ENCODE data around the gene AMMECR1L. TPM values are rescaled to one million over a fixed set of nuclear protein-coding genes. Genes with fewer than 3 reads are reported as not detected.
A peak's percentile ranks its signal among the peaks of the same experiment; 100 is the strongest.
"Not testable (repeated sequence)": the region's sequence is repeated elsewhere in the genome, so short reads cannot be mapped to it uniquely, and the experiment has no call there.

AMMECR1L gene
- total and polyA plus RNA-seq, 10 of the 15 experiments (the other 5 are each of a cell fraction or from before 2014, with no cell fraction given): 2.7 to 12.1 (median 8.0) TPM

GRCh38 chr2:127829845-127830246, 55.9 kb downstream of the AMMECR1L start (continued):
- TF ChIP-seq CREB1 (IDR thresholded peaks at IDR 0.05; ENCODE audit: low read depth) (peak; percentile 75), RUNX3 (IDR thresholded peaks at IDR 0.05; ENCODE audit: low read length) (peak; percentile 99), MTA2 (IDR thresholded peaks at IDR 0.05; ENCODE audit: low read depth) (peak; percentile 91), BCL11A (IDR thresholded peaks at IDR 0.05; ENCODE audit: low read depth, low read length) (peak; percentile 79), ASH2L (IDR thresholded peaks at IDR 0.05; ENCODE audit: borderline replicate concordance, low read depth) (peak; percentile 86), BACH1 (IDR thresholded peaks at IDR 0.05; ENCODE audit: borderline replicate concordance) (peak; percentile 60; the same call in 1 of the 2 replicates)

GRCh38 chr2:127826708-127827107, 59.0 kb downstream of the AMMECR1L start:
- H3K4me1 ChIP-seq (ENCODE audit: control insufficient read depth, insufficient read depth, low read length): peaks cover 30% of the 10 kb centered on the region
- in situ Hi-C loops (cut with MboI); SMC1A ChIA-PET (ENCODE audit: uncharacterized antibody, unreplicated experiment); H3K79me2 ChIP-seq (ENCODE audit: control insufficient read depth, insufficient read depth, low read length); FAIRE-seq; RAD21 ChIA-PET (ENCODE audit: unreplicated experiment); H3K36me3 ChIP-seq (ENCODE audit: control insufficient read depth in 2 of 2, insufficient read depth in 2 of 2, low read length in 1 of 2); H3K4me2 ChIP-seq (ENCODE audit: control insufficient read depth, insufficient read depth); ATAC-seq; H3K9ac ChIP-seq (ENCODE audit: control insufficient read depth, insufficient read depth, low read length); H4K20me1 ChIP-seq (ENCODE audit: control insufficient read depth, insufficient read depth); BruUV-seq (replicated peaks); CTCF ChIA-PET; intact Hi-C loops (cut with micrococcal nuclease; ENCODE audit: unreplicated experiment); DNase-seq (ENCODE audit: low read depth, low spot score); H3K27ac ChIP-seq (ENCODE audit: control insufficient read depth, insufficient read depth); H3K27me3 ChIP-seq (replicated peaks in 1 of 2; ENCODE audit: control insufficient read depth in 2 of 2, insufficient read depth in 2 of 2, low read length in 1 of 2); H3K4me3 ChIP-seq; H2AFZ ChIP-seq (ENCODE audit: control insufficient read depth, low read depth, low read length): not testable (repeated sequence)
- POLR2A ChIA-PET: interaction anchor here (1.0 kb wide), 1 partner anchor 18 kb away, joined by 7 read pairs; no protein-coding TSS in a partner anchor
- 91% methylated on average over 2 of the region's 2 CpGs for WGBS (ENCODE audit: insufficient coverage, insufficient replicate concordance, low lambda C conversion rate, missing lambda C conversion rate)
- peaks cover 21% of the 10 kb centered on the region for H3K9me3 ChIP-seq (replicated peaks; ENCODE audit: control insufficient read depth, insufficient read depth, low read length)

- BruUV-seq (replicated peaks): no TSS peak
- RAD21 ChIA-PET (ENCODE audit: unreplicated experiment): no interaction called here
- no peak for FAIRE-seq
- TF ChIP-seq POLR2AphosphoS2 (IDR thresholded peaks at IDR 0.05; ENCODE audit: low read depth, low read length) (no peak), BRCA1 (IDR thresholded peaks at IDR 0.05; ENCODE audit: low read depth, low read length) (no peak), CBFB (IDR thresholded peaks at IDR 0.05; ENCODE audit: low read depth) (no peak), ATF3 (IDR thresholded peaks at IDR 0.05; ENCODE audit: borderline replicate concordance, extremely low read depth, low read depth, low read length) (no peak), ATF7 (IDR thresholded peaks at IDR 0.05; ENCODE audit: low read depth) (no peak), MTA2 (IDR thresholded peaks at IDR 0.05; ENCODE audit: low read depth) (no peak), PML (IDR thresholded peaks at IDR 0.05; ENCODE audit: low read length) (no peak), RCOR1 (conservative IDR thresholded peaks at IDR 0.05; ENCODE audit: low read depth, low read length) (no peak), MYC (IDR thresholded peaks at IDR 0.05; ENCODE audit: insufficient read depth, insufficient read length, insufficient replicate concordance, low read length, severe bottlenecking) (no peak), ASH2L (IDR thresholded peaks at IDR 0.05; ENCODE audit: borderline replicate concordance, low read depth) (no peak), RELB (IDR thresholded peaks at IDR 0.05; ENCODE audit: low read depth) (no peak), ZNF207 (IDR thresholded peaks at IDR 0.05; ENCODE audit: borderline replicate concordance) (no peak)
These were observed 59.7 kb downstream of the AMMECR1L start for GRCh38 chr2:127826047-127826446.

More at GRCh38 chr2:127826047-127826446, 59.7 kb downstream of the AMMECR1L start:
- DNase-seq (ENCODE audit: low read depth, low spot score): no peak
- intact Hi-C loops (cut with micrococcal nuclease; ENCODE audit: unreplicated experiment): no loop called here
- POLR2A ChIA-PET: interaction anchor here (1.2 kb wide), 1 partner anchor 31 kb away, joined by 3 read pairs; no protein-coding TSS in a partner anchor
- ATAC-seq: no peak
- Histone ChIP-seq H3K4me3 (no peak overlapping the region), H3K4me1 (ENCODE audit: control insufficient read depth, insufficient read depth, low read length) (peaks cover 23% of the 10 kb centered on the region), H4K20me1 (ENCODE audit: control insufficient read depth, insufficient read depth) (no peaks in the 10 kb centered on the region), H3K36me3 (ENCODE audit: control insufficient read depth in 2 of 2, insufficient read depth in 2 of 2, low read length in 1 of 2) (no peaks in the 10 kb centered on the region), H2AFZ (ENCODE audit: control insufficient read depth, low read depth, low read length) (no peak overlapping the region), H3K9ac (ENCODE audit: control insufficient read depth, insufficient read depth, low read length) (no peak overlapping the region), H3K27ac (ENCODE audit: control insufficient read depth, insufficient read depth) (no peak overlapping the region), H3K9me3 (replicated peaks; ENCODE audit: control insufficient read depth, insufficient read depth, low read length) (peaks cover 22% of the 10 kb centered on the region), H3K27me3 (replicated peaks in 1 of 2; ENCODE audit: control insufficient read depth in 2 of 2, insufficient read depth in 2 of 2, low read length in 1 of 2) (no peaks in the 10 kb centered on the region), H3K79me2 (ENCODE audit: control insufficient read depth, insufficient read depth, low read length) (no peaks in the 10 kb centered on the region), H3K4me2 (ENCODE audit: control insufficient read depth, insufficient read depth) (no peak overlapping the region)
- in situ Hi-C loops (cut with MboI): no loop called here
- WGBS (ENCODE audit: insufficient coverage, insufficient replicate concordance, low lambda C conversion rate, missing lambda C conversion rate): 86% methylated on average over 12 of the region's 12 CpGs
- SMC1A ChIA-PET (ENCODE audit: uncharacterized antibody, unreplicated experiment): no interaction called here
- CTCF ChIA-PET: interaction anchor here (1.2 kb wide), 1 partner anchor 29 kb away, joined by 5 read pairs; no protein-coding TSS in a partner anchor
